Measurements from ENCODE around the gene CAPN11. TPM values are rescaled to one million over a fixed set of nuclear protein-coding genes. Genes with fewer than 3 reads are reported as not detected.
"Not testable (repeated sequence)": the region's sequence is repeated elsewhere in the genome, so short reads cannot be mapped to it uniquely, and the experiment has no call there.

Gene CAPN11
- total RNA-seq, 2 experiments from 2014 or later, result not detected

DNA sequence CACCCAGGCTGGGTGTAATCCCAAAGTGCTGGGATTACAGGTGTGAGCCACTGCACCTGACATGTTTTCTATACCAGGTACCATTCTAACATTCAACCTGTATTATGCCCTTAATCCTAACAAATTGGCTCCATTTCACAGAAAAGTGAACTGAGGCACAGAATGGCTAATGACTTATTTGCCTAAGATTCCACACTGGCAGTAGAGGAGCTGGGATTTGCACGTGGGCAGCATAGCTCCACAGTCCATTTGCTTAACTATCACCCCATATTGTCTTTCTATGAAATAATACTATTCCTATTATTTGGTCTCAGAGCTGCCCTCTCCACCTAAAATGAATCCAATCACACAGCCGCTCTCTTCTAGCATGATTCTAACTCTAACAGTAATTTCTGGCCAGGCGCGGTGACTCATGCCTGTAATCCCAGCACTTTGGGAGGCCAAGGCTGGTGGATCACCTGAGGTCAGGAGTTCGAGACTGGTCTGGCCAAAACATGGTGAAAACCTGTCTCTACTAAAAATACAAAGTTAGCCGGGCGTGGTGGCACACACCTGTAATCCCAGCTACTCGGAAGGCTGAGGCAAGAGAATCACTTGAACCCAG lies 34.8 kb downstream of the CAPN11 start:
- POLR2A ChIA-PET, result no interaction called here
- CTCF ChIA-PET, result interaction anchor here (0.7 kb wide), 1 partner anchor 175 kb away, joined by 3 read pairs; no protein-coding TSS in a partner anchor

DNA sequence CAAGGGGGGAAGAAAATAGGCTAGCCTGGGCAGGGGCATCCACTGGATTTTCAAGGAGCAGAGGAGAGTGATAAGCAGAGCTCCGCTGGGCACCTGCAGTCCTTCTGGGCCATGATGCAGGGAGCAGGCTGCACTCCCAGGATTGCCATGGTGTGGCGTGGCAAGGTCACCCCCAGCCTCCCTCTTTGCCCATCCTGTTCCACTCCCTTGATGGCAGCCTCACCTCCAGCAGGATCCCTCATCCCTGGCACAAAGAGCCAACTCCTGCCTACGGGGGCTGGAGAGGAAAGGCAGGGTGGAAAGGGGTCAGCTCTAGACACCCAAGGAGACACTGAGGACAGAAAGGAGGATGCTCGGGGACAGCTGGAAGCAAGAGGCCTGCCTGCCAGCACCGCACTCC lies 35.7 kb downstream of the CAPN11 start:
- CTCF ChIA-PET, result interaction anchor here (0.7 kb wide), 1 partner anchor 176 kb away, joined by 3 read pairs; no protein-coding TSS in a partner anchor
- POLR2A ChIA-PET, result no interaction called here

DNA sequence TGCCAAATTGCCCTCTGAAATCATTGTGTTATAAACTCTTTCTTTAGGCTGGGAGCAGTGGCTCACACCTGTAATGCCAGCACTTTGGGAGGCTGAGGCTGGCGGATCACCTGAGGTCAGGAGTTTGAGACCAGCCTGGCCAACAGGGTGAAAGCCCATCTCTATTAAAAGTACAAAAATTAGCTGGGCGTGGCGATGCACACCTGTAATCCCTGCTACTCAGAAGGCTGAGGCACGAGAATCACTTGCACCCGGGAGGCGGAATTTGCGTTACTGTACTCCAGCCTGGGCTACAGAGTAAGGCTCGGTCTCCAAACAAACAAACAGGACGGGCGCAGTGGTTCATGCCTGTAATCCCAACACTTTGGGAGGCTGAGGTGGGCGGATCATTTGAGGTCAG lies 37.7 kb downstream of the CAPN11 start:
- CTCF ChIA-PET, POLR2A ChIA-PET: not testable (repeated sequence)

DNA sequence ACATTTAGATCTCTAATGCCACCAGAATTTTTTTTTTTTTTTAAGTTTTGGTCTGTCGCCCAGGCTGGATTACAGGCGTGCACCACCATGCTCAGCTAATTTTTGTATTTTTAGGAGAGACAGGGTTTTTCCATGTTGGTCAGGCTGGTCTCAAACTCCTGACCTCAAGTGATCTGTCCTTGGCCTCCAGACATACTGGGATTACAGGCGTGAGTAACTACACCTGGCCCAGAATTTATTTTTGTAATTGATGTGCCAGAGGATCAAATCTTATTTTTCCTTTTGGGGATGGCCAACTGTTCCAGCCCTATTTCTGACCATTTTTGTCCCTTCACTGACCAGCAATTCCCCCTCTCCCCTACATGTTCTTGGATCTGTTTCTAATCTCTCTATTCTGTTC lies 40.1 kb downstream of the CAPN11 start:
- ChIA-PET CTCF (no interaction called here), POLR2A (interaction anchor here (0.6 to 0.7 kb wide), 2 partner anchors 30 to 47 kb away, joined by 4 to 8 read pairs; no protein-coding TSS in a partner anchor)

DNA sequence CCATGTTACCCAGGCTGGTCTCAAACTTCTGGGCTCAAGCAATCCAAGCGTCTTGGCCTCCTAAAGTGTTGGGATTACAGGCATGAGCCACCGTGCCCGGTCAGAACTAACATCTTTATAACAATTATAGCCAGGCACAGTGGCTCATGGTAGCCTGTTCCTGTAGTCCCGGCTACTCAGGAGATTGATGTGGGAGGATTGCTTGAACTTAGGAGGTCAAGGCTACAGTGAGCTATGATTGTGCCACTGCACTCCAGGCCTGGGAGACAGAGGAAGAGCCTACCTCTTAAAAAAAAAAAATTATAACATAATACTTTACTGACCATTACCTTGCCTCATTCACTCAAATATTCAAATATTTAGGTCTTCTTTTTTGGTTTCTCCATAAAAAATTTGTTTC lies 41.3 kb downstream of the CAPN11 start:
- POLR2A ChIA-PET, result no interaction called here

DNA sequence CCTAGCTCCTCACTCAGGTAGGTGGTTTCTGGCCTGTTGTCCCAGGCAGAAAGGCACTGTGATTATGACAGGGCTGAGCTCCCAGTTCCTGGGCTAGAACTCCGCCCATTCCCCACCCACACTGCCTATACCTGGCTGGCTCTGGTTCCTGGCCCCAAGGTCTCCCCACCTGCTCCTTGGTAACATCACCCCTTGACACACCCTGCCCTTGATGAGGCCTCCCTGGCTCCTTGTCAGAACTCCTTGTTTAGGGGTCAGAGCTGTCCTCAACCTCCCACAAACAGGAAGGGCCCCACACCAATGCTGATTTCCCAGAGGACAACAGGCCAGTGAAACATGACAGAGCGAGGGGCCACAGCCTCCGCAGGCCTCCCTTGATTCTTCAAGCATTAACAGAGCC lies 42.6 kb downstream of the CAPN11 start:
- ChIA-PET POLR2A (no interaction called here), CTCF (interaction anchor here (0.8 kb wide), 1 partner anchor 46 kb away, joined by 3 read pairs; the partner anchor contains the start of gene HSP90AB1)

More for the DNA sequence above, 41.3 kb downstream of the CAPN11 start:
- CTCF ChIA-PET, result no interaction called here

DNA sequence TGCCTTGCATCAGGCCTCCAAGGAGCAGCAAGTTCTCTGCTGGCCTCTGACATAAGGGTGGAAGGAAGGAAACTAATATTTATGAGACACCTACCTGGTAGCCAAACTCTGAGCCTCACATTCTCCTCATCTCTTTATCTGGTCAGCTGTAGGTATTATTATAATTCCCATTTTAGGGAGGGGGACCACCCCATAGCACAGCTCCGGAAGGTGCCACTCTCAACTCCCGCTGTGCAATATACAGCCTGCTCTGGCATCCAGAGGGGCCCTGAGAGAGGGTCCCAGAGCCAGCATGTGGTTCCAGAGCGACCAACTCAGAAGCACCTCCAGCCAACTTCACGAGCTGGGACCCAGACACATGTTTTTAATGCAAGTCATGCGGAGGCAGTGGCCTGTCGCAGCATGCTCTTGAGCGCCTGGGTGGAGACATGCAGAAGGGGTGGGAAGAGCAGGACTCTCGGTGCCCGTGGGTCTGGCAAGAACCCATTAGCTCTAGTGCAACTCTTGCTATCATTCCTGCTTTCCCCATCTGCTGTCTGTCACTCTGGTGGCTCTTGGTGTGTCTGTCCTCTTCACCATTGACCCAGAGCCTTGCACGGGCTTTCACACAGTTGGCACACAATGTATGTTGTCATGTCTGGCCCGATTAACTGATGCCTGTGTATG lies 43.2 kb downstream of the CAPN11 start:
- ChIA-PET POLR2A (no interaction called here), CTCF (interaction anchor here (0.8 kb wide), 1 partner anchor 46 kb away, joined by 3 read pairs; the partner anchor contains the start of gene HSP90AB1)

DNA sequence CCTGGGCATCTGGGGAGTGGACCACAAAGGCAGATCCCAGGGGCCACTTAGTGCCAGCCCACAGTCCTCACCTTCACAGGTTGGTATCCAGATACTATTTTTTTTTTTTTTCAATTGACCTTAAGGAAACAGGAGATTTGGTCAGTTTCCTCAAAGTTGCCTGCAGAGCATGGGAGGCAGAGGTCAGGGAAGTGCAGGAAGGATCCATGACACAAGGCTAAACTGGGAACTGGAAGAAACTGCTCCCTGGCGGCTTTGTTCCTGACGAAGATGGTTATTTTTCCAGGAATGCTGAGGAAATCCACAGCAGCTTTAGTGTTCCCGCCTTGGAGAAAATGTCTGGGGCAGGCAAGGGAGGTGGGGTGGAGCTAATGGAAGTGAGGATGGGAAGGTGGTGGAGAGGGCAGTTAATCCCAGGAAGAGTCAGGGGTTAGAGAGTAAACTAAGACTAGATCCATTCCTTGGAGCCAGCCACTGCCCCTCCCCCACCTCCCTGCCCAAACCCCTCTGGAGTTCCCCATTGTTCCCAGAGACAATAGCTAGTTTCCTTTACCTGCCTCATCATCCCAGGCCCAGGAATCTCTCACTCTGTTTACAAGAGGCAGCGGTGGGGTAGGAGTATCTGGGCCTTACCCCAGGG lies 43.8 kb downstream of the CAPN11 start:
- ChIA-PET CTCF (no interaction called here), POLR2A (no interaction called here)

DNA sequence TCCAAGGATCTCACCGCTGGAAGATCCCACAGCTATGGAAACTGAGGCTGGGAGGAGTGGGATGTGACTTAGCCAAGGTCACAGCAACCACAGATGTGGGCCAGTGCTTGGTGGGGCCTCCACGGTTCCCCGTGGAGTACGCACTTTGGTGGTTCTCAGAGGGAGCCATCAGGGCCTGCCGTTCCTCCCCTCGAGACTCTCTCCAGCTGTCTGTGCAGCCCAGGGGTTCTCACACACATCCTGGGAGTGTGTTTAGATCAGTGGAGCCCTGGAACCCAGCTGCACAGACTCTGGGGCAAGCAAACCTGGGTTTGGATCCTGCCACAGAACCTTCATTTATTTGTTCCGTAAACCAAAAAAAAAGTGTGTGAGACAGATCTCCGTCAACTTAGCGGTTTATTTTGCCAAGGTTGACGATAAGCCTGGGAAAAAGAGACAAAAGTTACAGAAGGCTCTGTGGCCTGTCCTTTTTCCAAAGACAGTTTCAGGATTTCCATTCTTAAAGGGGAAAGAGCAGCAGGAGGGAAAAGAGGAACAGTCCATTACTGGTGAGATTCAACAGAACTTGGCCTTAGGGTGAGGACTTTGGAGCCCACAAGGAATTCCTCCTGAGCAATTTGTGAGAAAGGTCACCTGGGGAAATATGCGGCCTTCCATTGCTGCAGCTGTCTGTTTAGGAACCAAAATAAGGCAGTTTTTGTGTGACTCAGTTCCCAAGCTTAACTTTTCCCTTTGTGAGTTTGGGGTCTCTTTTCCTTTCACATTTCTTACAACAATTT lies 44.5 kb downstream of the CAPN11 start:
- ChIA-PET CTCF (no interaction called here), POLR2A (no interaction called here)

DNA sequence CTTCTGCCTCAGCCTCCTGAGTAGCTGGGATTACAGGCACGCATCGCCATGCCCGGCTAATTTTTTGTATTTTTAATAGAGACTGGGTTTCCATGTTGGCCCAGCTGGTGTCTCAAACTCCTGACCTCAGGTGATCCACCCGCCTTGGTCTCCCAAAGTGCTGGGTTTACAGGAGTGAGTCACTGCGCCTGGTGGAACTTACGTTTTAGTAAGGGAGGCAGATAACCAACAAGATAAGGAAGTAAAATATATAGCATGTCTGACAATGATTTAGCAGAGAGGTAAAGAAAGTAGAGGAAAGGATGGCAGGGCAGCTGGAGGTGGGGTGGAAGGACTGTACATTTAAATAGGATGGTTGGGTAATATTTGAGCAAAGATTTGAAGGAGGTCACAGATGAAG lies 45.3 kb downstream of the CAPN11 start:
- CTCF ChIA-PET, result no interaction called here
- POLR2A ChIA-PET, result no interaction called here

DNA sequence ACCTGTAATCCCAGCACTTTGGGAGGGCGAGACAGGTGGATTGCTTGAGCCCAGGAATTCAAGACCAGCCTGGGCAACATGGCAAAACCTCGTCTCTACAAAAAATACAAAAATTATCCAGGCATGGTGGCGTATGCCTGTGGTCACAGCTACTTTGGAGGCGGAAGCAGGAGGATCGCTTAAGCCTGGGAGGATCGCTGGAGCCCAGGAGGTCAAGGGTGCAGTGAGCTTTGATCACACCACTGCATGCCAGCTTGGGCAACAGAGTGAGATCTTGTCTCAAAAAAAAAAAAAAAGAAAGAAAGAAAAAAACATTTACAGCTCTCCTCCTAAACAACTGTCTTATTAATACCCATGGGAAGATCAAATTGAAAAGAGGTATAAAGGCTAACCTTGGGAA lies 49.3 kb downstream of the CAPN11 start:
- POLR2A ChIA-PET, result no interaction called here

DNA sequence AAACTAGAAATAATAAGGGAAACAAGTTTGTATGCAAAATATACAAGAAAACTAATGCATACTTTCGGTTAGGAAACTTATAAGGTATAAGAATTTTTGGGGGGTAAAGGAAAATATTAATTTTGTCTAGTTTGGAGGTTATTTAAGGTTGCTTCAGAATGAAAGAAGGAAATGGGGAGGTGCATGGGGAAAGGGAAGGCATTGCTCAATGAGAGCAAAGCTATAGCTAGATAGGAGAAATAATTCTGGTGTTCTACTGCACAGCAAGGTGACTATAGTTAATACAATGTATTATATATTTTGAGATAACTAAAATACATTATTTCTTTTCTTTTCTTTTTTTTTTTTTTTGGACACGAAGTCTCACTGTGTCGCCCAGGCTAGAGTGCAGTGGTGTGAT lies 52.7 kb downstream of the CAPN11 start:
- ChIA-PET POLR2A (no interaction called here), CTCF (interaction anchor here (0.9 kb wide), 1 partner anchor 39 kb away, joined by 4 read pairs; no protein-coding TSS in a partner anchor)

More for the DNA sequence above, 49.3 kb downstream of the CAPN11 start:
- CTCF ChIA-PET, result interaction anchor here (0.8 kb wide), 1 partner anchor 33 kb away, joined by 5 read pairs; no protein-coding TSS in a partner anchor

DNA sequence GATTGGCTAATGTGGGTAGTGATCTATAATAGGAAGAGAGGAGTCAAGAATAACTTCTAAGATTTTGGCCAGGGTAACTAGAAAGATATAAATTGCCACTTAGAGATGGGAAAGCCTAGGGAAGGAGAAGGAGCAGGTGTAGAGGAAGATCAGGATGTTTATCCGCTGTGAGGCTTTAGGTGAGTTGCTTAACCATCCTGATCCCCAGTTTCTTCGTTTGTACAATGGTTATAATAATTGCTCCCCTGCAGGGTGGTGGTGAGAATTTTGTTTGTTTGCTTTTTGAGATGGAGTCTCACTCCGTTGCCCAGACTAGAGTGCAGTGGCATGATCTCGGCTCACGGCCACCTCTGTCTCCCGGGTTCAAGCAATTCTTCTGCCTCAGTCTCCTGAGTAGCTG lies 55.7 kb downstream of the CAPN11 start:
- POLR2A ChIA-PET, result interaction anchor here (0.6 kb wide), 1 partner anchor 31 kb away, joined by 7 read pairs; no protein-coding TSS in a partner anchor
- CTCF ChIA-PET, result no interaction called here

DNA sequence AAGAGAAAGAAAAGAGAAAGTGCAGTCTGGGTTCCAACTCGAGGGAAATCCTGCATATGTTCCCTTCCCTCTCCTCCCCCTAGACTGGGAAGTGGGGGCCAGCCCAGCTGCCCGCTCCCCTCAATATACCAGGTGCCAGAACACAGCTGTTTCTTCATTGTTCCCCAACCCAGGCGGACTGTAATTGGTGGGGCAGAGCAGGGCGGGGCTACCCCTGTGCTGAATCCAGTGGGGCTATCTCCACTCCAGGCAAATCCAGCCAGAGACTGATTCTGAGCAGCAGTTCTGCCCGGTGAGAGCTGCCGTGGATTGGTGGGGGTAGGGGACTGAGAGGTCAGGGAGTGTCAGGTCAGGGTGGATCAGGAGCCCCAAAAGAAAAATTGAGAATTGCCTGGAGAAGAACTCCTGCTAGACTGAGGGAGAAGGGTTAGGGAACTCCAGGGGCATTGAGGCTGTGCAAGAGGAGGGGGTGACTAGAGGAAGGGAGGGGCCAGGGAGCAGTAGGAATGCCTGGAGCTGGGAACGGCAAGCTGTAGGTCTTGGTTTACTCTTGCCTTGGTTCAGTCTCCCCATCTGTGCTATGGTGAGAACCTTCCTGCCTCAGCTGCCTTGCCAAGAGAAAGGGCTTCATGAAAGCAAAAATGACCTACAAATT lies 58.2 kb downstream of the CAPN11 start, which contains the start of gene MYMX:
TSS of gene MYMX (plus strand) at position 250 of the 655 bp plus-strand sequence. CDS start 546 bp downstream, outside the sequence.
- ChIA-PET POLR2A (no interaction called here), CTCF (interaction anchor here (0.7 kb wide), 1 partner anchor 545 kb away, joined by 4 read pairs; no protein-coding TSS in a partner anchor)

DNA sequence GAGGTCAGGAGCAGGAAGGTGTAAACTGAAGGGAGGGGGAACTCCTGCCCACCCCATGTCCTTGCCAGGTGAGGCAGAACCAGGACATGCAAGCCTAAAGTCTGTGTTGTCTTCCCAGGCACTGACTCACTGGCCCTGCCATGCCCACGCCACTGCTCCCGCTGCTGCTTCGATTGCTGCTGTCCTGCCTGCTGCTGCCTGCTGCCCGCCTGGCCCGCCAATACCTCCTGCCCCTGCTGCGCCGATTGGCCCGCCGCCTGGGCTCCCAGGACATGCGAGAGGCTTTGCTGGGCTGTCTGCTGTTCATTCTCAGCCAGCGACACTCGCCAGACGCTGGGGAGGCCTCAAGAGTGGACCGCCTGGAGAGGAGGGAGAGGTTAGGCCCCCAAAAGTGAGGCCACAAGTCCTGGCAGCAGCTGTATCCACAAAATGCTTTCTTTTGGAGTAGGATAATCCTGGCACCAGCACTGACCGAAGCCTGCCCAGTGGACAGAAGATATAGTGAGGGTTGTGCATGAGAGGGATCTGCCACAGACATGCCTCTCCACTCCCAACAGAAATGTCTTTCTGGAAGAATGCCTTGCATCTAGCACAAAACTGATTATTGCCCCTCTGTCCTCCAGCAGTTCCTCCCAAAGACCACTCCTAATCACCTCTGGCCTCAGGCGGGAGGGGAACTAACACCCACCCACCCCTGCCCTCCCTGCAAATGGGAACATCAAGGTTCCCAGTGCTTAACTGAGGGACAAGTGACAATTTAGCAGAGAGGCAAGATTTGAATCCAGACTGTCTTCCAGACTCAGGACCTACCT lies 58.9 kb downstream of the CAPN11 start:
- POLR2A ChIA-PET, result no interaction called here

DNA sequence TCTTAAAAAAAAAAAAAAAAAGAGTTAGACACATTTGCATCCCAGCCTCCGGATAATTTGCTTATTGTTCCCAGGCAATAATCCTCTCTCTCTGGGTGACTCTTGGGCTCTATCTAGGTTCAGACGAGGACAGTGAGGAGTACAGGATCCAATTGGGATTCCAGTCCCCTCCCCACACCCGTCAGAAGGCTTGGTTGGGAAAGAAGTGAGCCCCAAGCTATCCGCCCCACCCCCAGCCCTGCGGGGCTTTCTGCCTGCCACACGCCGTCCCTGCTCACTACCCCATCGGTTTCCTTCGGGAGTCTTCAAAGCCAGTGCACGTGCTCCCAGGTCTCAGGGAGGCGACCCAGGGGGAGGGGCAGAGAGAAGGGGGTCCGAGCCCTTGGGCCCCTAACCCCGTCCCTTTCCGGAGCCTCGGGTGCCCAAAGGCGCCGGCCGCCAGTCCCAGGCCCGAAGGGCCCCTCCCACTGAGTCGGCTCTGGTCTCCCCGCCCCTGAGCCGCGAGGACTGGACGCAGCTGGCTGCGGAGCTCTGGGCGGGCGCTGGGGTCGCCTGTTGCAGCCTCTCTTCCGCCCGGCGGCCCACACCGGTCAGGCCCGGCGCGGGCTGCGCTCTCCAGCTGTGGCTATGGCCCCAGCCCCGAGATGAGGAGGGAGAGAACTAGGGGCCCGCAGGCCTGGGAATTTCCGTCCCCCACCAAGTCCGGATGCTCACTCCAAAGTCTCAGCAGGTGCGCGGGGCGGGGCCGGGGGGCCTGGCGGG lies 60.6 kb downstream of the CAPN11 start:
- CTCF ChIA-PET, result interaction anchor here (0.5 to 0.8 kb wide), 2 partner anchors 24 to 43 kb away, joined by 3 read pairs; no protein-coding TSS in a partner anchor
- POLR2A ChIA-PET, result no interaction called here

More for the DNA sequence above, 58.9 kb downstream of the CAPN11 start:
- CTCF ChIA-PET, result no interaction called here
